ENCODE results near the gene STK24.
A peak's percentile ranks its signal among the peaks of the same experiment; 100 is the strongest.

STK24 gene

GRCh38 chr13:98443329-98443728, 133.6 kb downstream of the STK24 start:
- peak; percentile 54 for DNase-seq (ENCODE audit: low read depth)
- no peak for TF ChIP-seq CTCF (conservative IDR thresholded peaks at IDR 0.05; ENCODE audit: low read depth, low read length)

GRCh38 chr13:98442391-98443230, 134.3 kb downstream of the STK24 start:
- no peak overlapping the region for H3K4me3 ChIP-seq (ENCODE audit: low read depth, low read length)
- no peak for TF ChIP-seq CTCF (conservative IDR thresholded peaks at IDR 0.05; ENCODE audit: low read depth, low read length)
- DNase-seq (ENCODE audit: low read depth): no peak

More at GRCh38 chr13:98443329-98443728, 133.6 kb downstream of the STK24 start:
- H3K4me3 ChIP-seq (ENCODE audit: low read depth, low read length): no peak overlapping the region

GRCh38 chr13:98441056-98441676, 135.7 kb downstream of the STK24 start:
- H3K4me3 ChIP-seq (ENCODE audit: low read depth, low read length): no peak overlapping the region
- no peak for DNase-seq (ENCODE audit: low read depth)
- no peak for TF ChIP-seq CTCF (conservative IDR thresholded peaks at IDR 0.05; ENCODE audit: low read depth, low read length)

GRCh38 chr13:98440390-98441055, 136.4 kb downstream of the STK24 start:
- DNase-seq (ENCODE audit: low read depth): no peak
- H3K4me3 ChIP-seq (ENCODE audit: low read depth, low read length): no peak overlapping the region
- TF ChIP-seq CTCF (conservative IDR thresholded peaks at IDR 0.05; ENCODE audit: low read depth, low read length): no peak

- no peak for TF ChIP-seq CTCF (conservative IDR thresholded peaks at IDR 0.05; ENCODE audit: low read depth, low read length)
- DNase-seq (ENCODE audit: low read depth): no peak
- H3K4me3 ChIP-seq (ENCODE audit: low read depth, low read length): no peak overlapping the region
These were observed 137.0 kb downstream of the STK24 start for GRCh38 chr13:98439896-98440295.

GRCh38 chr13:98439126-98439828, 137.6 kb downstream of the STK24 start:
- no peak for TF ChIP-seq CTCF (conservative IDR thresholded peaks at IDR 0.05; ENCODE audit: low read depth, low read length)
- no peak for DNase-seq (ENCODE audit: low read depth)
- H3K4me3 ChIP-seq (ENCODE audit: low read depth, low read length): no peak overlapping the region

Measured in choroid plexus epithelial cell (primary cell).